ENCODE measurements around the gene PGM2L1.
A peak's percentile ranks its signal among the peaks of the same experiment; 100 is the strongest.
"Not testable (repeated sequence)": the region's sequence is repeated elsewhere in the genome, so short reads cannot be mapped to it uniquely, and the experiment has no call there.

Gene PGM2L1

DNA sequence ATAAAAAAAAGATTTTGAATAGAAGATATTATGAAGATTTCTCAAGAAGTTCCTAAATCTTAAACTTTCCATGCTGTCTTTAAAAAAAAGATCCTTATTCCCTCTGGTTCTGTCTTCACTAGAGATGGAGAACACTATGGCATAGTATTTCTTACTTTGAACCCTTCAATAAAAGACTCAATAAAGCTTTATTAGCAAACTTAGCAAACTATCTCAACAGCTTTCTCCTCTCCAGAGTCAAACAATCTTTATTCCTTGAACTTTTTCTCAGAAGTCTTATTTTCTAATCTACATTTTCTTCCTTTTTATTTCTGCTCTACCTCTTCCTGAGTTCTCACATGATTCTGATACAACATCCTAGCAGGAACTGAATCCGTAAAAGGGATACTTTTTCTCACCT is 65.0 kb downstream of the PGM2L1 start:
- no peak for DNase-seq (ENCODE audit: low spot score)

DNA sequence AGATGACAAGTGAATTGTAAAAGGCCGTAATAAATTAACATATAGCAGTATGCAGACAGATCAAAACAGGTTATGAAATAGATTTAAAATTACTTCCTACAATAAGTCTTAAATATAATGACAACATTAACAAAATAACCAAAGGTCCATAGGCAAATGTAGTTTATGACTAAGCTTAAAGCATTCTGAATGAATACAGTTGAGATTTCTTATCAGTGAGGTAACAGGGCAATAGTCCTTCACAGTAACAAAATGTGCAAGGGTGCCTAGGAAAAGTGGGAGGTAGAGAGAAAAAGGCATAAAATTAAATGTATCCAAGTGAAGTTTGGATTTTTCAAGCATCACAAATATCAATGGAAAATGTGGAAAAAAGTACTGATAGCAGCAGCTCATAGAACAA is 65.9 kb downstream of the PGM2L1 start:
- DNase-seq (ENCODE audit: low spot score): no peak

- DNase-seq (ENCODE audit: low spot score): not testable (repeated sequence)
Measured at GRCh38 chr11:74331000-74331399, 67.2 kb downstream of the PGM2L1 start.

GRCh38 chr11:74330075-74330858 is 68.0 kb downstream of the PGM2L1 start:
- no peak for DNase-seq (ENCODE audit: low spot score)

DNA sequence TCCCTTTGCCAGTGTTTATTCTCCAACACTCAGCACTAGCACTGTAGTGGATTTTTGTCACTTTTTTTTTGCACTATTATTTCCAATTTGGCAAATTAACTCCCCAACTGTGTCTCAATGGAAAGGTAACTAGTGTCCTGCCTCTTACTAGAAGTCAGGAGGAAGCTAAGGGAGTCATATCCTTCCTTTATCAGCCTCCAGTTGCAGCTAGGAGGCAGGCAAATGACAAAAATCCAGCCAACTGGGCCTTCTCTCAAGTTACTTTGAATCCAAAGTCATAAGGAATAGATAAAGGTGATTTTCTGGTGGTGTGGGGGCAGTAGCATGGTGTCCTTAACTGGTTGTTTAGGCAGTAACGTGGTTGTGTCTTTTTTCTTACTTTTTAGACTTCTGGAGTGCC is 71.2 kb downstream of the PGM2L1 start:
- no peak for DNase-seq (ENCODE audit: low spot score)

- no peak for DNase-seq (ENCODE audit: low spot score)
Measured at GRCh38 chr11:74326665-74327064, 71.6 kb downstream of the PGM2L1 start.

DNA sequence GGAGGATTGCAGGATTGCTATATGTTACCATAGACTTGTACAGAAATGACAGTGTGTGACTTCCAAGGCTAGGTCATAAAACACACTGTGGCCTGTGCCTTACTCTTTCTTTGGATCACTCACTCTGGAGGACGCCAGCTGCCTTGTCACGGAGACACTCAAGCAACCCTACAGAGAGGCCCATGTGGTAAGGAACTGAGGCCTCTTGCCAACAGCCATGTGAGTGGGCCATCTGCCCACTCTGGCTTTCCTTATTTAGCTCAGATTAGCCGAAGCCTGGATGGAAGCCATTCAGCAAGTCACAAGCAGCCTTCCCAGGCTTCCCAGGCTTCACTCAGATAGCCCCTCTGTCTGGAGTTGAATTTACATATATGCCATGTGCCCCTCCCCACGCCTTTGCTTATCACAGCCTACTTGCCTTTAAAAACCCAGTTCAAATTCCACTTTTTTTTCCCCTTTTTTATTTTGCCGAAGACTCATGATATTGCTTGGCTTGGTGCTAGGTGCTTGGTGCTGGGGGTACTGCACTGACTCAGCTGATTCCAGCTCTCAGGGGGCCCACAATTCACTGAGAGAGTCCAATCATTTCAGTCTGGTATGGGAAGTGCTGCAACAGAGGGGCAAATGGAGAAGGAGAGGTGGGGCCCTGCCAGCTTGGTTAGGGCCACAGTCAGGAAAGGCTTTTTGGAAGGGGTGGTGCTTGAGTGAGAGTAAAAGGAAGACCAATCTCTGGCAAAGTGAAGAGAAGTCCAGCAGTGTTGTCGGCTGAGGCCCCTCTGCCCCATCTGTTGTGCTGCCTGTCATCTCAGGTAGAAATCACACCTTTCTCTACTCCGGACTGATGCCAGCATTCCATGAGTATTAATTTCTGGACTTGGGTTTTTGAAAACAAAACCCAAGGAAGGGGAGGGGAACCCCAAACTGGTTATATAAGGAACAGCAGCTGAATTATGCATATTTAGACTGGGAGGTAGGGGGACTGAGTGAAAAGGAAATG is 72.3 kb downstream of the PGM2L1 start:
- DNase-seq (ENCODE audit: low spot score): no peak

GRCh38 chr11:74322667-74323066 is 75.6 kb downstream of the PGM2L1 start:
- DNase-seq (ENCODE audit: low spot score): no peak

- no peak for DNase-seq (ENCODE audit: low spot score)
Measured at GRCh38 chr11:74321487-74322188, 76.6 kb downstream of the PGM2L1 start.

DNA sequence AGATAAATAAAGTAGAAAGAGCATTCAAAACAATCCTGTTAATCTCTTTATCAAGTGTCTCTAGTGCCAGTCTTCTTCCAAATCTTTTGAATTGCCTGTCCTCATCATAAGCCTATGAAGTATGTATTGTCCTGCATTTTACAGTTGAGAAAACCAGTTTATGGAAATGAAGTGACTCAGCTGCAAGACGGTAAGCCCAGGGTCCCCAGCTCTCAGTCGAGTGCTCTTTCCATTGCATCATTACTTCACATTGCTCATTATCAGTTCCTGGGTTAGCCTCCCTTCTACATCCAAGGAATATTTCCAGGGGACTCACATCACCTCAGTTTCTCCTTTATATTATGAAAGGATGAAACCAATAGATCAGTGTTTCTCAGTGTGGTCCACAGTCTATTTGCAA is 77.7 kb downstream of the PGM2L1 start:
- no peak for DNase-seq (ENCODE audit: low spot score)

GRCh38 chr11:74319139-74319816 is 79.0 kb downstream of the PGM2L1 start:
- DNase-seq (ENCODE audit: low spot score): no peak

GRCh38 chr11:74318241-74318932 is 79.8 kb downstream of the PGM2L1 start:
- DNase-seq (ENCODE audit: low spot score): no peak

GRCh38 chr11:74316772-74317505 is 81.3 kb downstream of the PGM2L1 start:
- no peak for DNase-seq (ENCODE audit: low spot score)

DNA sequence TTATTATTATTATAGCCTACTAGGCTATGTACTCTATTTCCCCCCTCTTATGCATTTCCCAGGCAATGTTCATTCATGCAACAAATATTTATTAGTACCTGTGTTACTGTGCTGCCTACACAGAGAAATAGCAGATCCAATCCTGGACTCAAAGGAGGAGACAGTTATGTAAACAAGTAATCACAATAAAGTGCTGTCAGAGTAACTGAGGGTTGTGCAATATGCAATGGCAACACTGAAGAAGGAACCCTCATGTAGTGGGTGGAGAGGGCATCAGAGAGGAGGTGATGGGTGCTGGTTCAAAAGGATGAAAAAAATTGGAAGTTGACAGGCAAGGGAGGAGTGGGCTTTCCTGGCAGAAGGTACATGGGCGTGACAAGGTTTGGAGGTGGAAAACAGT is 85.9 kb downstream of the PGM2L1 start:
- DNase-seq (ENCODE audit: low spot score): no peak

DNA sequence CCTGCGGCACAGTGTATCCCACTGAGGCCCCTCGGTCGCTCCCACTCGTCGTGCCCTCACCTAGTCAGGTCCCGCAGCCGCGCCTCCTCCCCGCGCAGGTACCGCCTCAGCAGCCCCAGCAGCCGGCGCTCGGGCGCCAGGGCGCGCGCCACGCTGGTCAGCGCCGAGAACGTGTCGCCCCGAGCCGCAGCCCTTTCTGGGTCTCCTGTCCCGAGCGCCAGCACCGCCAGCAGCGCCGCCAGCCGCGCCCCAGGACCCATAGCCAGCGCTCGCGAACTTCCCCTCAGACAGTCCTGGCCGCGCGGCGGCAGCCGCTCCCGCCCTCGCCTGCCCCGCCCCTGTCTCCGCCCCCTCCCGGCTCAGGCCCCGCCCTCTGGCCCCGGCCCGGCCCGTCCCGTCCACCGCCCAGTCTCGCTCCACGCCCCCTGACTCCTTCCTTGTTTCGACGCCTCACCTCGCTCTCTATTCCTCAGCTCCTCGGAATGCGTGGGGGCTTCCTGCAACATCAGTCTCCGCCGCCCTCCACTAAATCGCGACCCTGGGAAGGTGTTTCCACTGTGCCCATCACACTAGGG is 86.8 kb downstream of the PGM2L1 start, which contains the start of gene P4HA3:
Gene P4HA3 (minus strand): TSS at position 289 of the 575 bp plus-strand sequence. CDS start 29 bp downstream, at position 260.
- peak; percentile 58 for DNase-seq (ENCODE audit: low spot score)

DNA sequence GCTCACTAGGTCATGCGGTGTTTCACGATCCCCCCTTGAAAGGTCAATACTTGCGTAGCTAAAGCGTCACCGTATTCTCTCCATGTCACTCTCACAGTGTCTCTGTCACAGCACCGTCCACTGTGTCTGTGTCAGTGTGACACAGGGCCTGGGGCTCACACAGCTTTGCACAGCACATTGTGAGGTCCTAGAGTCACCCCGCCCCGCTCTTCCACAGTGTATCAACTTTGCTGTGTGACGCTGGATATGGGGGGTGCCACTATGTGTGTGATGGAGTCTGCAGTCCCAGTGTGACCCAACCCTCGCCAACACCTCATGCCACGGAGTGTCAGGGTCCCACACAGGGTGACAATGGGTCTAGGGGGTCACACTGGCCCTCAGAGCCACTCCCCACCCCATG is 87.4 kb downstream of the PGM2L1 start:
- DNase-seq (ENCODE audit: low spot score): no peak

GRCh38 chr11:74307434-74307833 is 90.8 kb downstream of the PGM2L1 start:
- DNase-seq (ENCODE audit: low spot score): no peak

GRCh38 chr11:74306435-74307175 is 91.6 kb downstream of the PGM2L1 start:
- no peak for DNase-seq (ENCODE audit: low spot score)

DNA sequence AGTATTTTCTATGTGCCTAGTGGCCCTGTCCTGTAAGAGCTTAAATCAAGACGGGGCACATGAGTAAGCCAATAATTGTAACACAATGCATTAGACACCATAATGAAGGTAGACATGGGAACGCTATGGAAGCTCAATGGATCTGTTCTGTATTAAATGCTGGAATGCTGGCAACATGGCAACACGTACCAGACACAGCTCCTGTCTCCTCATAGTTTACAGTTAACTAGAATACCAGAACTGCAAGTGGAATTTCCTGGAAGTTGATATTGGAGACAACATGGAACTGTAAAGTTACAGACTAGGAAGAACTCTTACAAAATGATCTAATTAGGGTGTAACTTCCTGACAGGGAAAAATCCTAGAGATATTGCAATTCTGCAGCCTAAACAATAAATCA is 99.2 kb downstream of the PGM2L1 start:
- no peak for DNase-seq (ENCODE audit: low spot score)

Data from SW480 (cell line).